Esophagus squamous epithelium (tissue), 5 donors: ENCODE measurements around the gene RIMBP2. TPM values are rescaled to one million over a fixed set of nuclear protein-coding genes. Genes with fewer than 3 reads are reported as not detected.

Experiments
- DNase-seq: peaks from one replicate; lab custom pipeline; 2025; lab: John Stamatoyannopoulos, UW
- H3K27ac ChIP-seq, 4 donors: fragments of 200-600 bp; sonication (generic); one replicate each; pipeline ENCODE4 v1.5.1; 2016 to 2019; ENCODE audit warnings: mild to moderate bottlenecking in 1 of 4
- H3K27me3 ChIP-seq, 4 donors: fragments of 200-600 bp; sonication (generic); 1 replicate in 3 of 4; 2 replicates in 1 of 4; pipeline versions ENCODE4 v1.5.1 to v1.6.0; 2017 to 2021; ENCODE audit warnings: antibody characterized with exemption in 1 of 4
- H3K36me3 ChIP-seq, 3 donors: fragments of 200-600 bp; sonication (generic); one replicate each; pipeline ENCODE4 v1.5.1; 2016 to 2019
- H3K4me1 ChIP-seq, 3 donors: fragments of 200-600 bp; sonication (generic); one replicate each; pipeline ENCODE4 v1.5.1; 2017 to 2019
- H3K4me3 ChIP-seq, 4 donors: fragments of 200-600 bp; sonication (generic); 1 replicate in 3 of 4; 2 replicates in 1 of 4; pipeline ENCODE4 v1.5.1; 2016 to 2019; ENCODE audit warnings: mild to moderate bottlenecking in 2 of 4, moderate library complexity in 1 of 4
- H3K9me3 ChIP-seq, 3 donors: fragments of 200-600 bp; sonication (generic); one replicate each; pipeline ENCODE4 v1.5.1; 2016 to 2019
- POLR2A ChIP-seq, 4 donors: fragments of 450-650 bp; IDR thresholded peaks; one replicate each; pipeline ENCODE4 v1.6.1; 2017; ENCODE audit warnings: antibody characterized with exemption in 4 of 4, mild to moderate bottlenecking in 4 of 4, moderate library complexity in 3 of 4
- WGBS, 2 donors: methylation state at CpG; one replicate each; pipeline ENCODE4 v1.1.5; 2018; 5-methylcytosine and 5-hydroxymethylcytosine counted together
- intact Hi-C: fragments of 100-400 bp; cut with DNase I; formaldehyde crosslinking; loops from one replicate; pipeline ENCODE4 v1.15.0; 2022
- total RNA-seq, 4 donors: library from RNA; depleted of rRNA; stranded (reverse); fragments of >200 nt; gene quantifications; one replicate each; pipeline ENCODE4 v1.1.0, GENCODE V29; 2016
- TF ChIP-seq, protein P1 (sequence below), 6 experiments: fragments of 450-650 bp in 4 of 6; fragments of 200-600 bp in 2 of 6; sonication (generic) in 2 of 6; IDR thresholded peaks; one replicate each; pipeline ENCODE4 v1.5.1; 2016 to 2019; ENCODE audit warnings: antibody characterized with exemption in 6 of 6, mild to moderate bottlenecking in 4 of 6, moderate library complexity in 4 of 6
- donor health status: DM: yes; HTN: yes; CAD: no.

Gene RIMBP2
- total RNA-seq, 4 donors from 2014 or later = 0.08 to 0.76 (median 0.46) TPM

DNA sequence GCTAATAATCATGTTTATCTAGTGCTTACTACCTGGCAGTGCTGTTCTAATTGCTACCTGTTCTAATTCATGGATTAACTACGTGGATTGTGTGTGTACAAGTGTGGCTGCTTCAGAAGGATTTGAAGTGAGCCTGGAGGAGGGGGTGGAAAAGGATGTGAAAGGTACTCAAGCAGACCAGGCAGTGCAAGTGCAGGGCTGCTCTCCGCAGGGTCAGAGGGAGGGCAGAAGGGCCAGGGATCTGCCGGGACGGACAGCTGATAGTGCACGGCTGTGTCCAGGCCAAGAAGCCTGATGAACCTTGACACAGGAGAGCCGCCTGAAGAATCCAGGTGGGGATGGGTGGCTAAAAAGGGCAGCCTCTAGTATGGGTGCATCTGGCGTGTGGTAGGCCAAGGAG is 349.9 kb downstream of the RIMBP2 start:
- 76 to 84% methylated on average over 7 of the region's 7 CpGs for WGBS, 2 donors
- no peaks in the 10 kb centered on the region for H3K36me3 ChIP-seq
- no peak overlapping the region for H3K27ac ChIP-seq
- H3K4me1 ChIP-seq = peaks cover 0 to 7% (median 0%) of the 10 kb centered on the region in 3 donors
- intact Hi-C loops = no loop called here
- TF ChIP-seq, protein P1, sequence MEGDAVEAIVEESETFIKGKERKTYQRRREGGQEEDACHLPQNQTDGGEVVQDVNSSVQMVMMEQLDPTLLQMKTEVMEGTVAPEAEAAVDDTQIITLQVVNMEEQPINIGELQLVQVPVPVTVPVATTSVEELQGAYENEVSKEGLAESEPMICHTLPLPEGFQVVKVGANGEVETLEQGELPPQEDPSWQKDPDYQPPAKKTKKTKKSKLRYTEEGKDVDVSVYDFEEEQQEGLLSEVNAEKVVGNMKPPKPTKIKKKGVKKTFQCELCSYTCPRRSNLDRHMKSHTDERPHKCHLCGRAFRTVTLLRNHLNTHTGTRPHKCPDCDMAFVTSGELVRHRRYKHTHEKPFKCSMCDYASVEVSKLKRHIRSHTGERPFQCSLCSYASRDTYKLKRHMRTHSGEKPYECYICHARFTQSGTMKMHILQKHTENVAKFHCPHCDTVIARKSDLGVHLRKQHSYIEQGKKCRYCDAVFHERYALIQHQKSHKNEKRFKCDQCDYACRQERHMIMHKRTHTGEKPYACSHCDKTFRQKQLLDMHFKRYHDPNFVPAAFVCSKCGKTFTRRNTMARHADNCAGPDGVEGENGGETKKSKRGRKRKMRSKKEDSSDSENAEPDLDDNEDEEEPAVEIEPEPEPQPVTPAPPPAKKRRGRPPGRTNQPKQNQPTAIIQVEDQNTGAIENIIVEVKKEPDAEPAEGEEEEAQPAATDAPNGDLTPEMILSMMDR (IDR thresholded peaks at IDR 0.05) = no peak
- no peak for TF ChIP-seq POLR2A (IDR thresholded peaks at IDR 0.05)
- no peak overlapping the region for H3K4me3 ChIP-seq
- H3K27me3 ChIP-seq = peaks cover 0 to 21% (median 1%) of the 10 kb centered on the region in 4 donors
- DNase-seq = no peak
- no peaks in the 10 kb centered on the region for H3K9me3 ChIP-seq

DNA sequence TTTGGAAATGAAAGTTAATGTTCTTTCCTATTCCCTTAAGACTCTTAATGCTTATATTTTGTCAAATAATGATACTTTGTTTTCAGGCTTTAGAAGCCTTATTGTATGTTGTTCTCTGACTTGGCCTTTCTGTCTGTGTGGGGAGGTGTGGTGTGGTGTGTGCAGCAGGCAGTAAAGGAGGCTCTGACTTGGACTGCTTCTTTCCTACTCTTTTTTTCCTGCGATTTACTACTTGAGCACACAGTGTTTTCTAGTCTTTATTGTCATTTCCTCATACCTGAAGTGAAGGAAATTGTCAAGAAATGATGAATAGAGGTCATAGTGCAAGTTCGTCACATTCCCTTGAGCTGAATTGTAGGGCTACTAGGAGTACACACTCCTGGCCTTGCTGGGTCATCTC is 351.5 kb downstream of the RIMBP2 start:
- H3K27me3 ChIP-seq = peaks cover 0 to 17% (median 1%) of the 10 kb centered on the region in 4 donors
- H3K9me3 ChIP-seq = no peaks in the 10 kb centered on the region
- TF ChIP-seq, protein P1 (IDR thresholded peaks at IDR 0.05) = no peak
- TF ChIP-seq POLR2A (IDR thresholded peaks at IDR 0.05) = no peak
- WGBS, 2 donors = 51 to 74% methylated on average over 2 of the region's 2 CpGs
- no peaks in the 10 kb centered on the region for H3K4me1 ChIP-seq
- no peak for DNase-seq
- H3K27ac ChIP-seq = no peak overlapping the region
- H3K4me3 ChIP-seq = no peak overlapping the region
- no peaks in the 10 kb centered on the region for H3K36me3 ChIP-seq
- intact Hi-C loops = no loop called here

DNA sequence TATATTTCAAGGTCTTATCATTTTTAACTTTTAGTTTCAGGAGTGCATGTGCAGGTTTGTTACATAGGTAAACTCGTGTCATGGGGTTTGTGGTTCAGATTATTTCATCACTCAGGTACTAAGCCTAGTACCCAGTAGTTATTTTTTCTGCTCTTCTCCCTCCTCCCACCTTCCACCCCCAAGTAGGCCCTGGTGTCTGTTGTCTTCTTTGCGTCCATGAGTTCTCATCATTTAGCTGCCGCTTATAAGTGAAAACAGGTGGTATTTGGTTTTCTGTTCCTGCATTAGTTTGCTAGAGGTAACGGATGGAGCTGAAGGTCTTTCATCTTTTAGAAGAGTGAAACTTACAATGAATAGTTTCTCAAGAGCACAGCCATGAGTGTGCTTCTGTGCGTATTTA is 354.0 kb downstream of the RIMBP2 start:
- peaks cover 0 to 5% (median 0%) of the 10 kb centered on the region in 3 donors for H3K4me1 ChIP-seq
- no peak overlapping the region for H3K4me3 ChIP-seq
- intact Hi-C loops = no loop called here
- DNase-seq = no peak
- H3K27me3 ChIP-seq = peaks cover 0 to 25% (median 0%) of the 10 kb centered on the region in 4 donors
- TF ChIP-seq POLR2A (IDR thresholded peaks at IDR 0.05) = no peak
- TF ChIP-seq, protein P1 (IDR thresholded peaks at IDR 0.05) = no peak
- H3K9me3 ChIP-seq = no peaks in the 10 kb centered on the region
- 77 to 78% methylated on average over 5 of the region's 5 CpGs for WGBS, 2 donors
- H3K27ac ChIP-seq = no peak overlapping the region
- no peaks in the 10 kb centered on the region for H3K36me3 ChIP-seq

DNA sequence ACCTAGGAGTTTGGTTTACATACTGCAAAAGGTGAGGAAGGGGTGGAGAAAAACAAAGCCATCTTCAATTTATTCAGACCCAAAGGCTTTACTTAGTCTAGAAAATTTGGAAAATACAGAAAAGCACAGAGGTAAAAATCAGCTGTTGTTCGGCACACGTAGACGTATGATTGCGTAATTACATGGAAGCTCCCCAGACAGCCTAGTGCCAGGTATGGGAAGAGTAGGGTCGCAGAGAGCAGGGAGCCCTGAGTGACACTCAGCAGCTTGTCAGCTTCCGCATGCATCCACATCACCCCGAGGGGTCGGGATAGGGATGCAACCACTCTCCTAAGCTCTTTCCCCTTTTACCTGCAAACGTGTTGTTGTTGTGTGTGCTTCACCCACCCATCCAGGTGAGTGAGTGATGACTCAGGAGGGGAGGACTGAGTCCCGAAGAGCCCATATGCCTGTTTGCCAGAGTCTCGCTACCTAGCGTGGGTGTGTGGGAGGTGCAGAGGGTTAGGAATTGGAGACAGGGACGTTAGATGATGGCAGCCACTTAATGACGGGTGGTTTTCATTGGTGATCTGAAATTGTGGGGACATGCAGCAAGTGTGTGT is 358.3 kb downstream of the RIMBP2 start:
- Histone ChIP-seq H3K36me3 (no peaks in the 10 kb centered on the region), H3K27me3 (peaks cover 0 to 53% (median 0%) of the 10 kb centered on the region in 4 donors), H3K9me3 (no peaks in the 10 kb centered on the region), H3K4me1 (peaks cover 0 to 5% (median 0%) of the 10 kb centered on the region in 3 donors), H3K27ac (no peak overlapping the region), H3K4me3 (peak overlapping the region in 1 of 4 donors; percentile 1)
- no peak for DNase-seq
- intact Hi-C loops = no loop called here
- 32 to 40% methylated on average over 11 to 14 of the region's 14 CpGs for WGBS, 2 donors
- no peak for TF ChIP-seq POLR2A (IDR thresholded peaks at IDR 0.05)
- TF ChIP-seq, protein P1 (IDR thresholded peaks at IDR 0.05) = no peak

DNA sequence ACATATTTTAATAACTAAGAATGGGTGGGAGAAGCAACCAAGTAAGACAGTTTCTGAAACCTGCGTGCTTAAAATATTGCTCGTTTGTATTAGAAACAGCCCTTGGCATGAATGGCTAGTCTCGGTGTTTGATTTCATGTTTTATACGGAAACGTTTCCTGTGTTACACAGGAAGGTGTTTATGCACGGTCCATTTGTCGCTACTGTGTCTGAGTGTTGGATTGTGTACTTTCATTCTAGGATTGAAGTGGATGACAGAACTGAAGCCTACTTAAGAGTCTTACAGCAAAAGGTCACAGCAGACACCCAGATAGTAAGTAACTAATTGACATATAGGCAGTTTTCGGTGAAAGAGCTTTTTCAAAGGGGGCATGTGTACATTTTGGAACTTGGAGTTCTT is 358.9 kb downstream of the RIMBP2 start:
- Histone ChIP-seq H3K27me3 (peaks cover 0 to 57% (median 0%) of the 10 kb centered on the region in 4 donors), H3K9me3 (no peaks in the 10 kb centered on the region), H3K27ac (no peak overlapping the region), H3K4me3 (no peak overlapping the region), H3K36me3 (no peaks in the 10 kb centered on the region), H3K4me1 (peaks cover 0 to 5% (median 0%) of the 10 kb centered on the region in 3 donors)
- WGBS, 2 donors = 53 to 74% methylated on average over 8 of the region's 8 CpGs
- DNase-seq = no peak
- intact Hi-C loops = no loop called here
- TF ChIP-seq, protein P1 (IDR thresholded peaks at IDR 0.05) = no peak
- TF ChIP-seq POLR2A (IDR thresholded peaks at IDR 0.05) = no peak
